ENCODE data around the gene PLEKHG5. TPM values are rescaled to one million over a fixed set of nuclear protein-coding genes. Genes with fewer than 3 reads are reported as not detected.

Gene PLEKHG5
- total RNA-seq, 1 donor from 2014 or later = 18.5 TPM

- no peak for DNase-seq (ENCODE audit: low spot score)
Measured at GRCh38 chr1:6426277-6426971, 65.0 kb downstream of the PLEKHG5 start.

DNA sequence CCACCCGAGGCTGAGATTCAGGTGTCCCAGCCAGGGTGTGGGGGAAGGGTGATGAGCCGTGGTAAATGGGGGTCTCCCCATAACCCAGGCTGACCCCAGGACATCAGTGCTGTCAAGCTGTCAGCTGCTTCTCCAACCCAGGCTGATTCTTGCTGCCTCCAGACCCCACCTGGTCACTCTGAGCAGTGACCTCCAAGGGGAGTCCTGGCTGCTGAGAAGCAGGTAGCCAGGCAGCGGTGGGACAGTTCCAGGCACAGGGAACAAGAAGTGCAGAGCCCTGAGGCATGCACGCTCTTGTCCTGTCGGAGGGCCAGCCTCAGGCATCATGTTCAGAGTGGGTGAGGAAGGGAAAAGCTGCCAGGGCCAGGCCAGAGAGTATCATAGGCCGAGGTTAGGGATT, 65.8 kb downstream of the PLEKHG5 start:
- no peak for DNase-seq (ENCODE audit: low spot score)

DNA sequence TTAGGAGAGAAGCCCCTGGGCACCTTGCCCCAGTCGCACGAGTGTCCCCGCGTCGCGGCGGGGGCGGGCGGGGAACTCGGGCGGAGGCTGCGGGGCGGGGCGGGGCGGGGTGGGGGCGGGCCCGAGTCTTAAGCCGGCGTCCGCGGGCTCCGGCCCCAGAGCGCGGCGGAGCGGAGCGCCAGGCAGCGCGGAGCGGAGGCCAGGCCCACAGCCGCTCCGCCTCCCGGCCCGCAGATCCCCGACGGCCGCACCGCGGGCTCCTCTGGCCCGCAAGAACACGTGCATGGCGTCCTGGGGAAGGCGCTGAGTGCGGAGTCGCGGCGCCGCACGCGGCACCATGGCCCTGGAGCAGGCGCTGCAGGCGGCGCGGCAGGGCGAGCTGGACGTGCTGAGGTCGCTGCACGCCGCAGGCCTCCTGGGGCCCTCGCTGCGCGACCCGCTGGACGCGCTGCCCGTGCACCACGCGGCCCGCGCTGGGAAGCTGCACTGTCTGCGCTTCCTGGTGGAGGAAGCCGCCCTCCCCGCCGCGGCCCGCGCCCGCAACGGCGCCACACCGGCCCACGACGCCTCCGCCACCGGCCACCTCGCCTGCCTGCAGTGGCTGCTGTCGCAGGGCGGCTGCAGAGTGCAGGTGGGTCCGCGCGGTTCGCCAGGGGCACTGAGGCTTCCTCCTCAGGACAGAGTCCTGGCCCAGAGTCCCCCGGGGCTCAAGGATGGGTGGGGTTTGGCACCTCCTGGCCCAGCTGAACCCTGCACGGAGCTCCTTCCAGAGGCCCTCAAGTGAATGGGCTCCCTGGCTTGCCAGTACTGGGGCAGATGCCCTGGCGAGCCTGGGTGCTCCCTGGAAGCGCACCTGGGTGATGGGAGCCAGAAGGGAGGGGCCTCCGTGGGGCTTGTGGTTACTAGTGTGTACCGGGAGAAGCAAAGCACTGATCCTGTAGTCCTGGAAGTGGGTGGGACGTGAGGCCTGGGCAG, 66.6 kb downstream of the PLEKHG5 start, which contains the start of gene ESPN:
TSS of gene ESPN (plus strand) at position 158 of the 975 bp plus-strand sequence. CDS start at position 338, 180 bp downstream.
- no peak for DNase-seq (ENCODE audit: low spot score)

DNA sequence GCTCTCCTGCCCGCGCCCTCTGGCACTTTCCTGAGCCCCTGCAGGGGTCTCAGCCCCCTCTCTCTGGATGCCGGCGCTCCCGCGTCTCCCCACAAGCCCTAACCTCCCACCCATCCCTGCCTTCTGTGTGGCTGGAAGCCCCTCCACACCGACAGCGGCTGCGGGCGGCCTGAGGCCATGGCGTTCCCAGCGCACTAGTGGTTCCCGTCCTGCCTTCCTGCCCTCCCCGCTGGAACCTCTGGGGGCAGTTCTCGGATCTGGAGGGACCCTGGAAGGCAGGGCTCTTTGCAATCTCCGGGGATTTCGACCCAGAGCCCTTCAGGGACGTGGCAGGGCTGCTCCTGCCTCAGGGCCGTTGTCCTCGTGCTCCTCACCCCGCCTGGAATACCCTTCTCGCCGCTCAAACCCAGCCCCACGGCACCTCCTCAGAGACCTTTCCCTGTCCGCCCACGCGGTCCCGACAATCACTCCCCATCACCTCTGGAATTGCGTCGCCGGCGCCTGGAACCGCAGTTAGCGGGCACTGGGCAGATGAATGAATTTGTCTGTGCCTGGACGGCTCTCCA, 67.4 kb downstream of the PLEKHG5 start:
- DNase-seq (ENCODE audit: low spot score) = no peak

DNA sequence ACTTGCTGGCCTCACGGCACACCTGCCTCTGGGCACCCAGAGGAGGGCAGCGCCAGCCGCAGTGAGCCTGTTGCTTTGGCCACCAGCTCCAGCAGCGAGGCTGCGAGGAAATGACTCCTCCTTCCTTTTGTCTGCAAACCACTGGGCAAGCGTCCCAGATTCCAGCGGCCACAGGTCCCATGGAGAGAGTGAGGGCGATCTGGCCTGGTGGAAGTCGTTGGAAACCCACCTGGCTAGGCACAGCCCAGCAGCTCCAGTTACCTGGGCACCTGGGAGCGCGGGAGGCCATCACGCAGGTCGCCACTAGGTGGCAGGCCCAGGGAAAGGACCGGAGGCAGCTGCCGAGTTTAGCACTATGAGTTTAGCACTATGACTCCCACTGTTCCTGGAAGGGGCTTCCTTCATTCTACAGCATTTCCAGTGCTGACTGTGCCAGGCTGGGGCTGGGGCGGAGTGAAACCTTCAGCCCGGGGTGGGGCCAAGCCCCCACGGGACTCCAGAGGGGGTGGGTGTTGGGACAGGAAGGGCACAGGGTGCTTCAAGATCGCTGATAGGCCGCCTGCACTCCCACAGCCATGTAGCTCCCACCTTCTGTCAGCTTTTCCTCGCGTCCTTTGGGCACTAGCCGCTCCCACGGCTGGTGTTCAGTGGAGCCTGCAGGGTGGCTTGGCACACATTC, 68.0 kb downstream of the PLEKHG5 start:
- DNase-seq (ENCODE audit: low spot score) = peak; percentile 36

DNA sequence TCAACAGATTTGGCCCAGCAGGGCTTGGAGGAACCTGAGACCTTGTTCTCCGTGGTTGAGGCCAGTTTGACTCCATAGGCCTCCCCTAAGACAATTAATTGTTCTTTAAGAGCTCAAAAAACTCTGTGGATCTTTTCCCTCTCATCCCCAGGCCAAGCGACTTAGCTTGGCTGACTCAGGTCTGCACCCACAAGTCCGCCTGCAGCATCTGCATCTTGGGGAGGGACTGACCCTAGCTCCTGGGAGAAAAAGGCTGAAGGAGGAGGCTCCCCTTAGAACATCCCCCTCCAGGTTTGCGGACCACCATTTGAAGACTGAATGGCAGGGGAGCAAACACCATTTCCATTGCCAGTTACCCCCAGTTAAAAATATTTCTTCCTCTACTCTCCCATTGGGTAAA, 70.2 kb downstream of the PLEKHG5 start:
- DNase-seq (ENCODE audit: low spot score) = no peak

GRCh38 chr1:6420454-6421042, 70.9 kb downstream of the PLEKHG5 start:
- DNase-seq (ENCODE audit: low spot score) = no peak

DNA sequence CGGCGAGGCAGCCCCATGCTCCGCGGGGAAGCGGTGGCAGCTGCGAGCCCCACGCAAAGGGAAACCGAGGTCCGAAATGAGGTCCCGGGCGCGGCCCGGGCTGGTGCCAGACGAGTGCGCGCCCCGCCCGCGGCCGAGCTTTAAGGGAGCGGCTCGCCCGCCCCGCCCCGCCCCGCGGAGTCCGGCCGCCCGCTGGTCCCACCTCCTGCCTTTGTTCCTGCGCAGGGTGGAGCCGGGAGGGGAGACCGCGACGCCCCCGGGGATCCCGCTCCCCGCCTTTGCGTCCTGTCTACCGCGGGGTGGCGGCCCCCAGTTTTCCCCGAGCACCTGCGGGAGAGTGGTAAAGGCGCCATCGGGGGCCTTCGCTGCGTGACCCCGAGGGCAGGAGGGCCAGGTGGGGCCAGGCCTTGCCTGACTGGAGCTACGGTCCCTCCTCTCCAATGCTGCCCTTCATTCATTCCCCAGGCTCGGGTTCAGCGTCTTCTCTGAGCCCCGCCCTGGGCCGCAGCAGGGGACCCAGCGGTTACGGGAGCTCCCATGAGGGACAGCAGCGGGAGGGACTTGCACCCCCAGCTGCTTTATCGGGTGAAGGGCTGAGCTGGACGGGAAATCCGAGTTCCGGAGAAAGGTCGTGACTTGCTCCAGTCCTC, 71.5 kb downstream of the PLEKHG5 start, which contains the start of gene HES2:
TSS of gene HES2 (minus strand) at position 116 of the 650 bp plus-strand sequence. CDS start at position 17, 99 bp downstream.
- DNase-seq (ENCODE audit: low spot score) = no peak

GRCh38 chr1:6419397-6419803, 72.1 kb downstream of the PLEKHG5 start:
- DNase-seq (ENCODE audit: low spot score) = no peak

GRCh38 chr1:6418668-6419396, 72.6 kb downstream of the PLEKHG5 start:
- no peak for DNase-seq (ENCODE audit: low spot score)

GRCh38 chr1:6417961-6418667, 73.4 kb downstream of the PLEKHG5 start:
- no peak for DNase-seq (ENCODE audit: low spot score)

Other genes with a start within 250 kb of the PLEKHG5 start
- not detected for gene HES3, start 247.5 kb downstream of the PLEKHG5 start, total RNA-seq
- 14.8 TPM for gene GPR153, start 230.6 kb downstream of the PLEKHG5 start, total RNA-seq
- gene ACOT7, start 97.9 kb downstream of the PLEKHG5 start, total RNA-seq = 21.4 TPM
- 0.09 TPM for gene HES2, start 71.7 kb downstream of the PLEKHG5 start, total RNA-seq
- 3.1 TPM for gene ESPN, start 66.9 kb downstream of the PLEKHG5 start, total RNA-seq
- 20.6 TPM for gene TNFRSF25, start 25.5 kb downstream of the PLEKHG5 start, total RNA-seq
- 24.2 TPM for gene NOL9, start 62.8 kb upstream of the PLEKHG5 start, total RNA-seq
- 0.49 TPM for gene TAS1R1, start 63.6 kb upstream of the PLEKHG5 start, total RNA-seq
- 55.1 TPM for gene ZBTB48, start 88.3 kb upstream of the PLEKHG5 start, total RNA-seq
- 42.4 TPM for gene KLHL21, start 111.2 kb upstream of the PLEKHG5 start, total RNA-seq
- gene PHF13, start 122.1 kb upstream of the PLEKHG5 start, total RNA-seq = 15.1 TPM
- gene THAP3, start 133.2 kb upstream of the PLEKHG5 start, total RNA-seq = 25.2 TPM
- 45.6 TPM for gene DNAJC11, start 210.1 kb upstream of the PLEKHG5 start, total RNA-seq